ENCODE data around the gene FKBP5. TPM values are rescaled to one million over a fixed set of nuclear protein-coding genes. Genes with fewer than 3 reads are reported as not detected.

The FKBP5 gene
- total and polyA plus RNA-seq, 9 donors = 36.2 to 231 (median 142) TPM

- intact Hi-C loops (cut with DNase I) = no loop called here
- WGBS, 3 donors = 82 to 88% (median 83%) methylated on average over 2 of the region's 2 CpGs
- Histone ChIP-seq H3K4me1 (ENCODE audit: insufficient read depth) (peaks cover 38% of the 10 kb centered on the region), H3K4me3 (no peak overlapping the region), H3K36me3 (no peaks in the 10 kb centered on the region), H3K9me3 (no peaks in the 10 kb centered on the region), H3K27me3 (no peaks in the 10 kb centered on the region), H3K27ac (peak overlapping the region; percentile 94 to 97)
- TF ChIP-seq POLR2A (IDR thresholded peaks at IDR 0.05) = no peak
- TF ChIP-seq EP300 (IDR thresholded peaks at IDR 0.05) = no peak
- TF ChIP-seq CTCF (IDR thresholded peaks at IDR 0.05) = no peak
- no peak for DNase-seq
These were observed 34.9 kb upstream of the FKBP5 start for GRCh38 chr6:35723587-35723986.

- TF ChIP-seq CTCF (IDR thresholded peaks at IDR 0.05) = no peak
- no peak for TF ChIP-seq POLR2A (IDR thresholded peaks at IDR 0.05)
- TF ChIP-seq EP300 (IDR thresholded peaks at IDR 0.05) = no peak
- intact Hi-C loops (cut with DNase I) = no loop called here
- H3K27ac ChIP-seq = peak overlapping the region; percentile 30 to 69
- H3K36me3 ChIP-seq = no peaks in the 10 kb centered on the region
- H3K4me3 ChIP-seq = no peak overlapping the region
- peak; percentile 66 to 90 (median 84) for DNase-seq
- peaks cover 44% of the 10 kb centered on the region for H3K4me1 ChIP-seq (ENCODE audit: insufficient read depth)
- WGBS, 3 donors = 18 to 35% (median 21%) methylated on average over 10 of the region's 10 CpGs
- H3K9me3 ChIP-seq = no peaks in the 10 kb centered on the region
- no peaks in the 10 kb centered on the region for H3K27me3 ChIP-seq
These were observed 33.5 kb upstream of the FKBP5 start for GRCh38 chr6:35722121-35722761.

- Histone ChIP-seq H3K9me3 (no peaks in the 10 kb centered on the region), H3K4me3 (no peak overlapping the region), H3K27ac (peak overlapping the region; percentile 58 to 65), H3K27me3 (no peaks in the 10 kb centered on the region), H3K4me1 (ENCODE audit: insufficient read depth) (peaks cover 30% of the 10 kb centered on the region), H3K36me3 (no peaks in the 10 kb centered on the region)
- no peak for TF ChIP-seq EP300 (IDR thresholded peaks at IDR 0.05)
- no peak for TF ChIP-seq CTCF (IDR thresholded peaks at IDR 0.05)
- TF ChIP-seq POLR2A (IDR thresholded peaks at IDR 0.05) = no peak
- WGBS, 3 donors = 22 to 35% (median 24%) methylated on average over 20 to 21 of the region's 21 CpGs
- intact Hi-C loops (cut with DNase I) = no loop called here
- DNase-seq = peak in 4 of 5 donors; percentile 42 to 65 (median 53)
These were observed 31.4 kb upstream of the FKBP5 start for GRCh38 chr6:35719830-35720733.

DNA sequence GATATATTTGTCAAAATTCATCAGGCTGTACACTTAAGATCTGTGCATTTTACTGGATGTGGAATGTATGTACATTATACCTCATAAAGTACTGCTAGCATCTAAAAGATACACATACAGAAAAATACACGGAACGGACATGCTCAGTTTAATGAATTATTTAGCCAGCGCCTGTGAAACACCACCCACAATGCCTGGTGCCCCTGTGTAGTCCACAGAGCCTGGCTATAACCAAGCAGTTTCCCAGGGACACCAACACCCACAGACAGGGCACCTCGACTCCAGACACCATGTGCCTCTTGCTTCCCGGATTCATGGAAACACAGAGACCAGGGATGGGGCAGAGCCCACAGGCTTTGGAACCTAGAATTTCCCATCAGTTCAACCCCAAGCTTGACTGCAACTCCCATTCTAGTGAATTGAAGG, 30.7 kb upstream of the FKBP5 start:
- H3K4me1 ChIP-seq (ENCODE audit: insufficient read depth) = peaks cover 29% of the 10 kb centered on the region
- H3K4me3 ChIP-seq = no peak overlapping the region
- no peak for TF ChIP-seq EP300 (IDR thresholded peaks at IDR 0.05)
- TF ChIP-seq CTCF (IDR thresholded peaks at IDR 0.05) = no peak
- TF ChIP-seq POLR2A (IDR thresholded peaks at IDR 0.05) = no peak
- H3K27me3 ChIP-seq = no peaks in the 10 kb centered on the region
- H3K36me3 ChIP-seq = no peaks in the 10 kb centered on the region
- WGBS, 3 donors = 38 to 56% (median 44%) methylated on average over 5 of the region's 5 CpGs
- H3K9me3 ChIP-seq = no peaks in the 10 kb centered on the region
- intact Hi-C loops (cut with DNase I) = no loop called here
- H3K27ac ChIP-seq = peak overlapping the region; percentile 58 to 65
- DNase-seq = peak in 1 of 5 donors; percentile 29

All from ovary (tissue), 9 donors.